Activated T-helper 2 cell treated with anti-CD3 and anti-CD28 coated beads, Interferon-gamma antibody, Interleukin-2, Interleukin-4, amounts not matched to agents 10 μg/mL and 5 μg/mL and 100 μg/mL, durations not matched to agents 14 hours and 24 hours and 36 hours (primary cell): ENCODE results near the gene ZCCHC14. TPM values are rescaled to one million over a fixed set of nuclear protein-coding genes. Genes with fewer than 3 reads are reported as not detected.
A peak's percentile ranks its signal among the peaks of the same experiment; 100 is the strongest.
"Not testable (repeated sequence)": the region's sequence is repeated elsewhere in the genome, so short reads cannot be mapped to it uniquely, and the experiment has no call there.

Experiments
- DNase-seq: peaks from one replicate; pipeline ENCODE4 v3.0.0; 2021; ENCODE audit warnings: low spot score
- H3K27ac Mint-ChIP-seq: one replicate; pipeline ENCODE4 v1.8.0; 2021; ENCODE audit warnings: mixed read lengths
- H3K27me3 Mint-ChIP-seq: one replicate; pipeline ENCODE4 v1.8.0; 2021; ENCODE audit warnings: low read depth, mixed read lengths
- H3K36me3 Mint-ChIP-seq: one replicate; pipeline ENCODE4 v1.8.0; 2021; ENCODE audit warnings: low read depth, mixed read lengths
- H3K4me1 Mint-ChIP-seq: one replicate; pipeline ENCODE4 v1.8.0; 2021; ENCODE audit warnings: low read depth, mixed read lengths
- H3K4me3 Mint-ChIP-seq: one replicate; pipeline ENCODE4 v1.8.0; 2021; ENCODE audit warnings: low read depth, mild to moderate bottlenecking, moderate library complexity, mixed read lengths
- H3K9me3 Mint-ChIP-seq: one replicate; pipeline ENCODE4 v1.8.0; 2021; ENCODE audit warnings: mixed read lengths
- intact Hi-C: fragments of 100-400 bp; cut with micrococcal nuclease; formaldehyde crosslinking; loops from one replicate; pipeline ENCODE4 v1.15.1; 2023
- total RNA-seq: library from RNA; stranded (reverse); gene quantifications from 2 replicates; pipeline ENCODE4 v1.2.3, GENCODE V29; 2022

Gene ZCCHC14
- total RNA-seq, 1 donor from 2014 or later: 8.0 TPM

- H3K36me3 Mint-ChIP-seq: no peaks in the 10 kb centered on the region
- intact Hi-C loops: loop anchor here (10.0 kb wide), 1 partner anchor 184 kb away; the partner anchor contains the start of gene C16orf95
Observed at GRCh38 chr16:87498324-87499188, 5.7 kb upstream of the ZCCHC14 start.

DNA sequence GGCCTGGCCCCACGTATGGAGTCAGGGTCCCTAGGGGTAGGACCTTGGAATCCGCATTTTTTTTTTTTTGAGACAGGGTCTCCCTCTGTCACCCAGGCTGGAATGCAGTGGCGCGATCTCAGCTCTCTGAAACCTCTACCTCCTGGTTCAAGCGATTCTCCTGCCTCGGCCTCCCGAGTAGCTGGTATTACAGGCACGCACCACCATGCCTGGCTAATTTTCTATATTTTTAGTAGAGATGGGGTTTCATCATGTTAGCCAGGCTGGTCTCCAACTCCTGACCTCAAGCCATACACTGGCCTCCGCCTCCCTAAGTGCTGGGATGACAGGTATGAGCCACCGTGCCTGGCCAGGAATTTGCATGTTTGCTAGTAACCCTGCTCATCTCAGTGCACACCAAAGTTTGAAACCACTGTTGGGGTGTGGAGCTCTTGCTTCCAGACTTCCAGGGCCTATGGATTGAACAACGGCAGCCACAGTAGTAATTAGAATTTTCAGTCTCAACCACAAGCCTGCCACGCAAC lies 5.0 kb upstream of the ZCCHC14 start:
- H3K27ac Mint-ChIP-seq, H3K36me3 Mint-ChIP-seq, H3K4me3 Mint-ChIP-seq, DNase-seq, H3K9me3 Mint-ChIP-seq: not testable (repeated sequence)
- intact Hi-C loops: loop anchor here (10.0 kb wide), 1 partner anchor 183 kb away; the partner anchor contains the start of gene C16orf95
- H3K4me1 Mint-ChIP-seq: peaks cover 19% of the 10 kb centered on the region
- H3K27me3 Mint-ChIP-seq: peaks cover 30% of the 10 kb centered on the region

More at GRCh38 chr16:87498324-87499188, 5.7 kb upstream of the ZCCHC14 start:
- H3K27me3 Mint-ChIP-seq: peaks cover 29% of the 10 kb centered on the region
- no peak for DNase-seq
- H3K27ac Mint-ChIP-seq: no peak overlapping the region
- peaks cover 16% of the 10 kb centered on the region for H3K4me1 Mint-ChIP-seq
- H3K4me3 Mint-ChIP-seq: no peak overlapping the region
- H3K9me3 Mint-ChIP-seq: no peaks in the 10 kb centered on the region

DNA sequence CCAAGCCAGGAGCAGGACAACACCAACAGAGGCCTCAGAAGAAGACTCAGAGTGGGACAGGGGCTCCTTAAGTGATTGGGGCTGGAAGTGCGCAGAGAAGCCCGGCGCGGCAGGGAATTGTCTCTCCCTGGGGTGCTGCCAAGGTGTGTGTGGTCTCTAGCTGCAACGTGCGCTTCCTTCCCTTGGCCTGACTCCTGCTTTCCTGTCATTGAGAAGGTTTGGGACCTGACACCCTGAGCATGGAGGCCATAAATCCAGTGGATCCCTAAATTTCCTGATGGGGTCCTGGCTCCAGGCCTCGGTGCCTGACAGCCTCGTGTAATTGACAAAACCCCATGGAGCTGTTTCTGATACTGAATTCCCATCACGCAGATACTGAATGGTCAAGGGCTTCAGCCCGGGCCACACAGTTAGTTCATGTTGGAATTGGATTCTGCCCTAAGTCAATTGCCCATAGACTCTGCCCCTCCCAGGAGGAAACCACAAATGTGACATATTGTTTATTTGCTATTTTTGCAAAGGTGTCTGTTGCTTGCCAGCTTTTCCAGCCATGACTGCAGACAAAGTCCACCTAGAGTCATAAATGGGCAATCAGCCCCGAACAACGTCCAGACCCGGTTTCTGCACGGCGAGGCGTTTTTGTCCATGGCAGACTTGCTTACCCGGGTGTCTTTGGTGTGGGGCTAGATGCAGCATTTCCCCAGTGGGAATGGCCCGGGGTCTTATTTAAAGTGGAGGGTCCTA lies 4.4 kb upstream of the ZCCHC14 start:
- not testable (repeated sequence) for H3K27ac Mint-ChIP-seq, H3K36me3 Mint-ChIP-seq, DNase-seq, H3K4me3 Mint-ChIP-seq, H3K9me3 Mint-ChIP-seq
- Mint-ChIP-seq H3K4me1 (peaks cover 19% of the 10 kb centered on the region), H3K27me3 (peaks cover 30% of the 10 kb centered on the region)
- intact Hi-C loops: loop anchor here (10.0 kb wide), 1 partner anchor 182 kb away; the partner anchor contains the start of gene C16orf95

DNA sequence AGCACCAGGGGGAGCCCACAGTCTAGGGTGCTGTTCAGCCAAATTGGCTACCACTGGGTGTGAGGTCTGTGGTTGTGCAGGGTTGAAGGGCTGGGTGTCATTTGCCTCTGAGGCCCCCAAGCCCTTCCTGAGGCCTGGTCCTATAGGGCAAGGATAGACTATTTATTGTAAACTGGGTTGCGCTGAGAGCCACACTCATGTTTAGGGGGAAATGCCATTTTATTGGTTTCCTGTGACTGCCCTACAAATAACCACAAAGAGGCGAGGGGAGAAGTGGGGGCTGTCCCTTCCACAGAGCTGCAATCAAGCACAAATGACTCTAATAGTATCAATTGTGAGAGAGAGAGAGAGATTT lies 3.6 kb upstream of the ZCCHC14 start:
- Mint-ChIP-seq H3K27ac (no peak overlapping the region), H3K27me3 (peaks cover 30% of the 10 kb centered on the region), H3K4me1 (peaks cover 19% of the 10 kb centered on the region)

GRCh38 chr16:87495578-87496446 lies 3.0 kb upstream of the ZCCHC14 start:
- Mint-ChIP-seq H3K27me3 (peaks cover 30% of the 10 kb centered on the region), H3K9me3 (no peaks in the 10 kb centered on the region), H3K27ac (no peak overlapping the region), H3K4me1 (peaks cover 21% of the 10 kb centered on the region), H3K4me3 (no peak overlapping the region), H3K36me3 (peaks cover 4% of the 10 kb centered on the region)
- intact Hi-C loops: loop anchor here (10.0 kb wide), 1 partner anchor 181 kb away; the partner anchor contains the start of gene C16orf95
- no peak for DNase-seq

More for the DNA sequence above, 3.6 kb upstream of the ZCCHC14 start:
- Mint-ChIP-seq H3K4me3 (no peak overlapping the region), H3K9me3 (no peaks in the 10 kb centered on the region), H3K36me3 (peaks cover under 1% of the 10 kb centered on the region)
- intact Hi-C loops: loop anchor here (10.0 kb wide), 1 partner anchor 182 kb away; the partner anchor contains the start of gene C16orf95
- no peak for DNase-seq

DNA sequence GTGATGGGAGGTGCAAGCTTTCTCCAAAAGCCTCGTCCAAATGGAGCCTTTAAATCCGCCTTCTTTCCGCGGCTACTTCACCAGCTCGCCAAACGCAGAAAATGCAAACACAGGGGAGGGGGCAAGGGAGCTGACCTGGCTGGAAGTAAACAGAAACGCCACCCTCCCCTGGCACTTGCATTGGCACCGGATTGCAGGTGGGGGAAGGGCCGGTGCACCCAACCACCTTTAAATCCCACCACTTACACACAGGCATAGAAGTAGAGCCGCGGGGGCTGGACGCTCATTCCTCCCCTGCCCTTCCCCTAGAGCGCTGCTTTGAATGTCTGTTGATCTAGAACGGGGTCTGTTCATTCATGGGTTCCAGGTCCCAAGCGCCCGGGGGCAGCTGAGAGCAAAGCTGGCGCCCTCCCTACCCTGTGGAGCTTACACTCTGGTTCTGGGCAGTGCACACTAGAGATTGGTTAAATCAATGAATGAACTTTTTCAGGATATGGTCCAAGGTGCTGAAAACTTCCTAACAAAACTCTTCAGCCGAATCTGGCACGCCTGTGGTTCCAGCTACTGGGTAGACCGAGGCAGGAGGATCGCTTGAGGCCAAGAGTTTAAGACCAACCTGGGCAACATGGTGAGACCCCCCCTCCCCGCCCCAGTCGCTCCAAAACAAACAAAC lies 920 bp upstream of the ZCCHC14 start:
- Mint-ChIP-seq H3K4me1 (peaks cover 40% of the 10 kb centered on the region), H3K27me3 (peaks cover 26% of the 10 kb centered on the region), H3K9me3 (no peaks in the 10 kb centered on the region), H3K36me3 (peaks cover 4% of the 10 kb centered on the region), H3K4me3 (peak overlapping the region; percentile 82), H3K27ac (no peak overlapping the region)
- intact Hi-C loops: loop anchor here (2.0 to 10.0 kb wide), 3 partner anchors 29 to 179 kb away; partner anchors contain the start of genes C16orf95 and MAP1LC3B
- DNase-seq: no peak

DNA sequence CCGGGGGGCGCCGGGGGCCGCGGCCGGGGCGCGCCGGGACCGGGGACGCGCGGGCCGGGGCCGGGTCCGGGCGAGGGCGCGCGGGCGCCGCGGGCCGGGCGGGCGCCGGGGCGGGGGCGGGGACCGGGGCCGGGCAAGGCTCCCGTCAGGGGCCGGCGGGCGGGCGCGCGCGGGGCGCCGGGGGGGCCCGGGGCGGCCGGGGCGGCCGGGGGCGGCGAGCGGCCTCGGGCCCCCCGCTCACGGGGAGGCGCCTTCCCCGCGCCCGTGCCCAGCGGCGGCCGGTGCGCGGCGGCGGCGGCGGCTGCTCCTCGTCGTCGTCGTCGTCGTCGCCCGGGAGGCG lies 563 bp downstream of the ZCCHC14 start:
- Mint-ChIP-seq H3K27ac (no peak overlapping the region), H3K4me3 (no peak overlapping the region), H3K27me3 (peaks cover 27% of the 10 kb centered on the region), H3K36me3 (peaks cover 8% of the 10 kb centered on the region), H3K9me3 (no peaks in the 10 kb centered on the region), H3K4me1 (peaks cover 45% of the 10 kb centered on the region)
- no peak for DNase-seq
- intact Hi-C loops: loop anchor here (2.0 to 10.0 kb wide), 3 partner anchors 27 to 177 kb away; partner anchors contain the start of genes C16orf95 and MAP1LC3B

DNA sequence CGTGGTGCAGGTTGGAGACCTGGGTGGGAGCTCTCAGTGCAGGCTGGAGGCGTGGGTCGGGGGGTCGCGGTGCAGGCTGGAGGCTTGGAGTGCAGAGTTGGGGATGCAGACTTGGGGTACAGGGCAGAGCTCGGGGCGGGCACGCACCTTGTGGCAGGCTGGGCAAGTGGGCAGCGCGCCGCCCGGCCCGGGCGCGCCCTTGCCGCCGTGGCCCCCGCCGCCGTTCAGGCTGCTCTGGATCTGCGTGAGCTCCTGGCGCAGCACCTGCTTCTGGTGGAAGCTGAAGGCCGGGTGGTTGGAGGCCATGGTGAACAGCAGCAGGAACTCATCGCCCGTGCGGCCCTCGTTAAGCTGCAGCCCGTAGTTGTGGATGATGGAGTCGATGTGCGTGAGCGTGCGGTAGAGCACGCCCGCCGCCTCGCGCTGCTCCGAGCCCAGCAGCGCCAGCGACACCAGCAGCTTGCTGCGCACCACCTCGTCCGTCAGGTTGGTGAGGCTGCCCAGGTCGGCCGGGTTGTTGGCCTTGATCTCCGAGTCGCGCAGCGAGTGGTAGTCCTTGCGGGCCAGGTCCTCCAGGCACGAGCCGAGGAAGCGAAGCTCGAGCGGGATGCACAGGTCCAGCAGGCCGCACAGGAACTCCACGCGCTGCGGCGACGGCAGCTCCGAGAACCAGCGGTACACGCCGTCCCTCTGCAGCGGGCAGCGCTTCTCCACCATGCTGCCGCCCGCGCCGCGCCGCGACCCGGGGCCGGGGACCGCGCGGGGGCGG lies 1.1 kb downstream of the ZCCHC14 start:
- intact Hi-C loops: loop anchor here (2.0 to 10.0 kb wide), 3 partner anchors 27 to 177 kb away; partner anchors contain the start of genes C16orf95 and MAP1LC3B
- Mint-ChIP-seq H3K4me1 (peaks cover 48% of the 10 kb centered on the region), H3K9me3 (no peaks in the 10 kb centered on the region), H3K27ac (peak overlapping the region; percentile 60), H3K27me3 (peaks cover 26% of the 10 kb centered on the region), H3K4me3 (peak overlapping the region; percentile 81), H3K36me3 (peaks cover 8% of the 10 kb centered on the region)
- DNase-seq: peak; percentile 20

DNA sequence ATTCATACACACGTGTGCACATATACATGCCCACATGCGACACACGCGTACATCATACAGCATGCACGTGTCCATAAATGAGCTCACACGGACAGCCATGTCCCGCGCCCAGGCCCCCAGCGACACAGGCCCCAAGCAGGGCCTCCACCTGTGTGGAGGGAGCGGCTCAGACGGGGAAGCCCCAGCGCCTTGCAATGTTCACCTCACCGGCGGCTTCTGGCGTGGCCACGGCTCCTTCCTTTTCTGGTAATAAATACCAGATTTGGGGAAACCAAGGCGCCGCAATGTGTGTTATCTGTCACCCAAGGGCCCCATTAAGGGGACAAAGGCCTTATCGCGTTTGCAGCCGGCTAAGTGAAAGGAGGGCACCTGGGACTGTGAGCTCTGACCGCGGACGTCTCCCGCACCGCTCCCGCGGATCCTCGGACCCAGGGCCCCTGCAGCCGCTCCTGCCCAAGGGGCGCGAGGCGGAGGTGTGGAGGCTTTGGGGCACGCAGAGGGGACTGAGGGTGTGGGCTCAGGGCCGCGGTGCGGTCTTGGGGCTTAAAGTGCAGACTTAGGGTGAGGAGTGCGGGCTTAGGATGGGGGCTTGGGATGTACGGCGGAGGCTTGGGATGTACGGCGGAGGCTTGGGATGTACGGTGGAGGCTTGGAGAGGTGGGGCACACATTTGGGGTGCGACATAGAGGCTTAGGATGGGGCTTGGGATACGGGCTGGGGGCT lies 1.9 kb downstream of the ZCCHC14 start:
- H3K36me3 Mint-ChIP-seq, H3K9me3 Mint-ChIP-seq: not testable (repeated sequence)
- H3K27ac Mint-ChIP-seq: peak overlapping the region; percentile 67
- intact Hi-C loops: loop anchor here (5.0 to 10.0 kb wide), 2 partner anchors 99 to 176 kb away; partner anchors contain the start of genes C16orf95 and MAP1LC3B
- H3K27me3 Mint-ChIP-seq: peaks cover 23% of the 10 kb centered on the region
- peaks cover 50% of the 10 kb centered on the region for H3K4me1 Mint-ChIP-seq
- peak overlapping the region; percentile 81 for H3K4me3 Mint-ChIP-seq
- DNase-seq: peak; percentile 32

DNA sequence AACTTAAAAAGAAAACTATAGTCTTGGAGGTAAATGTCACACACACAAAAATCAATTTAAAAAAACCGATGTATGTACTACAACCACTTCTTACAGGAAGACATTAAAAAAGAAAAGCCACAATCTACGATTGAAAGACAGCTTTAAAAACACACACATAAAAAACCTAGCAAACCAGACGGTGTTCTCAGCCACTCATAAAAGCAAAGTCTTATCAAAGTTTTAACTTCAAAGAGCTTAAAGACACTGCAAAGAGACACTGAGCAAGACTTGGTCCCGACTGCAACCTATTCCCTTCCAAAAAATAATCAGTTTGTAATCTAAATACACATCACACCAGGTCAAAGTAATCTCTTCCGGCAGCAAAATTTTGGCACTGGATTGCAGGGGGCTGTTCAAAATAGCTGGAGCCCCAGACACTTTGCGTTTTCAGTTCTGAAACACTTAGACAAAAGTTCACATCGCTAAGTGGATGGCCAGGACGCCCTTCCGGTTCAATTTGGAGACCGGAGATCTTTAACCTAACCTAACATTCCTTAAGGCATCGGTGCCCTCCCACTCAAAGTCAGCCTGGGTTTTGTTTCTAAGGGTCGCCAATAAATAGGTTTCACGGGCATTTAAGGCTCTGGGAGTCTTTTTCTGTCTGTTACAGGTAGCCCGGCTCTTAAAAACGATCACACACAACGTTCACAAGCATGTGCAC lies 2.6 kb downstream of the ZCCHC14 start:
- Mint-ChIP-seq H3K4me1 (peaks cover 53% of the 10 kb centered on the region), H3K9me3 (no peaks in the 10 kb centered on the region), H3K27me3 (peaks cover 21% of the 10 kb centered on the region), H3K4me3 (peak overlapping the region; percentile 81), H3K36me3 (peaks cover 13% of the 10 kb centered on the region), H3K27ac (peak overlapping the region; percentile 67)
- intact Hi-C loops: loop anchor here (5.0 to 10.0 kb wide), 2 partner anchors 98 to 175 kb away; partner anchors contain the start of genes C16orf95 and MAP1LC3B
- DNase-seq: no peak
